ENCODE measurements around the gene ABR. TPM values are rescaled to one million over a fixed set of nuclear protein-coding genes. Genes with fewer than 3 reads are reported as not detected.

ABR gene
- total and polyA plus RNA-seq, 2 of the 8 experiments (the other 6 are each of a cell fraction or from before 2014, with no cell fraction given): 44.8 to 47.2 TPM

GRCh38 chr17:1009229-1010085 lies 170.3 kb downstream of the ABR start:
- peaks cover 0 to 8% (median 0%) of the 10 kb centered on the region in 4 experiments; a peak in 2 of 8 replicates for H3K36me3 ChIP-seq (ENCODE audit: control insufficient read depth in 2 of 4, insufficient read depth in 4 of 4, low read length in 3 of 4)
- H3K27ac ChIP-seq (ENCODE audit: low read depth, low read length): no peak overlapping the region
- H4K20me1 ChIP-seq (replicated peaks in 1 of 2; ENCODE audit: control insufficient read depth in 1 of 2, insufficient read depth in 2 of 2, low read length in 2 of 2): peaks cover 0 to 3% of the 10 kb centered on the region in 2 experiments
- peaks cover 0 to 3% (median 0%) of the 10 kb centered on the region in 4 experiments; a peak in 4 of 7 replicates for H3K4me1 ChIP-seq (replicated peaks in 1 of 4; ENCODE audit: control insufficient read depth in 3 of 4, insufficient read depth in 4 of 4, low read length in 3 of 4)
- H2AK5ac ChIP-seq (ENCODE audit: low read depth, low read length): no peak overlapping the region
- no peak overlapping the region for H3K4ac ChIP-seq (replicated peaks; ENCODE audit: insufficient read length, low read depth, low read length)
- H3K18ac ChIP-seq (ENCODE audit: extremely low read depth, low read length): no peak overlapping the region
- FAIRE-seq (no peak), DNase-seq (ENCODE audit: low read depth in 1 of 2, low spot score in 2 of 2) (no peak)
- TF ChIP-seq TAF1 (IDR thresholded peaks at IDR 0.05; ENCODE audit: low read depth, low read length) (no peak), KDM5A (IDR thresholded peaks at IDR 0.05; ENCODE audit: low read length) (no peak), PHF8 (conservative IDR thresholded peaks at IDR 0.05; ENCODE audit: low read depth, low read length) (no peak)
- H2BK12ac ChIP-seq (ENCODE audit: low read depth, low read length): no peak overlapping the region
- CTCF ChIA-PET (ENCODE audit: partially characterized antibody): interaction anchor here (1.5 kb wide), 1 partner anchor 10 kb away, joined by 7 read pairs; no protein-coding TSS in a partner anchor
- H3K79me1 ChIP-seq (ENCODE audit: low read depth, low read length): no peaks in the 10 kb centered on the region
- H4K8ac ChIP-seq (ENCODE audit: extremely low read depth, insufficient read depth, low read length): no peak overlapping the region
- H2BK120ac ChIP-seq (replicated peaks; ENCODE audit: low read depth, low read length): no peak overlapping the region
- whole genome bisulfite sequencing, 2 experiments (ENCODE audit: extremely low coverage in 1 of 2, insufficient coverage in 1 of 2, insufficient read length in 1 of 2, insufficient replicate concordance in 2 of 2, low coverage in 1 of 2, low lambda C conversion rate in 2 of 2, missing lambda C conversion rate in 1 of 2): 83% methylated on average over 17 of the region's 19 CpGs; no CpG with 5 or more reads in 1 of the 2 experiments
- H4K5ac ChIP-seq (ENCODE audit: insufficient read length, low read depth, low read length): no peak overlapping the region
- H3K14ac ChIP-seq (ENCODE audit: insufficient read length): no peak overlapping the region
- no peak overlapping the region for H3K23ac ChIP-seq (ENCODE audit: insufficient read length)
- H3K9ac ChIP-seq (replicated peaks in 1 of 4; ENCODE audit: extremely low read depth in 1 of 4, low read depth in 3 of 4, low read length in 3 of 4): no peak overlapping the region
- no peaks in the 10 kb centered on the region for H3K79me2 ChIP-seq (ENCODE audit: control insufficient read depth in 1 of 2, insufficient read depth in 2 of 2, low read length in 2 of 2)
- no peak overlapping the region for H3K4me2 ChIP-seq (ENCODE audit: insufficient read depth in 1 of 2, low read depth in 2 of 2, low read length in 2 of 2)
- H3K56ac ChIP-seq (replicated peaks; ENCODE audit: insufficient read length, low read depth, low read length): no peak overlapping the region
- no peak overlapping the region for H2AFZ ChIP-seq (ENCODE audit: low read length)
- H3K4me3 ChIP-seq (ENCODE audit: extremely low read depth in 1 of 4, insufficient read depth in 2 of 4, low read depth in 3 of 4, low read length in 4 of 4): no peak overlapping the region
- H2BK15ac ChIP-seq (ENCODE audit: low read length): no peak overlapping the region
- POLR2A ChIA-PET (ENCODE audit: partially characterized antibody): no interaction called here
- no peak overlapping the region for H4K91ac ChIP-seq (replicated peaks; ENCODE audit: insufficient read length, low read length)
- no peak overlapping the region for H2BK5ac ChIP-seq (ENCODE audit: low read depth, low read length)
- no peaks in the 10 kb centered on the region for H3K9me3 ChIP-seq (ENCODE audit: insufficient read depth in 2 of 2, low read depth in 1 of 2, low read length in 1 of 2)
- no peaks in the 10 kb centered on the region for H3K27me3 ChIP-seq (replicated peaks in 1 of 4; ENCODE audit: control insufficient read depth in 3 of 4, extremely low read depth in 1 of 4, insufficient read depth in 3 of 4, low read length in 3 of 4)
- H3K23me2 ChIP-seq (ENCODE audit: low read depth, low read length): no peaks in the 10 kb centered on the region
- H2BK20ac ChIP-seq (ENCODE audit: low read length): no peak overlapping the region
